Spleen (tissue), 13 donors: ENCODE data around the gene GPR180. TPM values are rescaled to one million over a fixed set of nuclear protein-coding genes. Genes with fewer than 3 reads are reported as not detected.

Experiments used
- DNase-seq: peaks from one replicate; pipeline ENCODE4 v3.0.0-alpha.2; 2020
- H3K27ac ChIP-seq, 8 donors: fragments of 200-600 bp; sonication (generic) in 7 of 8; 1 replicate in 4 of 8; 2 replicates in 4 of 8; pipeline versions ENCODE4 v1.5.0 to v1.8.0; 2016 to 2021; ENCODE audit warnings: inconsistent platforms in 4 of 8, mild to moderate bottlenecking in 4 of 8, moderate library complexity in 1 of 8
- H3K27me3 ChIP-seq, 7 donors: fragments of 200-600 bp; sonication (generic) in 6 of 7; replicated peaks in 1 of 7; 1 replicate in 4 of 7; 2 replicates in 3 of 7; pipeline versions ENCODE4 v1.5.0 to v1.8.0; 2016 to 2021; ENCODE audit warnings: inconsistent platforms in 3 of 7, mild to moderate bottlenecking in 1 of 7
- H3K36me3 ChIP-seq, 6 donors: fragments of 200-600 bp; sonication (generic) in 5 of 6; 1 replicate in 4 of 6; 2 replicates in 2 of 6; pipeline versions ENCODE4 v1.5.0 to v1.8.0; 2016 to 2021; ENCODE audit warnings: inconsistent platforms in 2 of 6
- H3K4me1 ChIP-seq, 6 donors: fragments of 200-600 bp; sonication (generic) in 5 of 6; 1 replicate in 3 of 6; 2 replicates in 3 of 6; pipeline versions ENCODE4 v1.5.0 to v1.8.0; 2016 to 2021; ENCODE audit warnings: inconsistent platforms in 3 of 6
- H3K4me3 ChIP-seq, 8 donors: fragments of 200-600 bp; sonication (generic) in 7 of 8; 1 replicate in 4 of 8; 2 replicates in 4 of 8; pipeline versions ENCODE4 v1.5.0 to v1.8.0; 2016 to 2021; ENCODE audit warnings: inconsistent platforms in 4 of 8, mild to moderate bottlenecking in 4 of 8, moderate library complexity in 2 of 8
- H3K9me3 ChIP-seq, 8 donors: fragments of 200-600 bp; sonication (generic) in 7 of 8; 1 replicate in 4 of 8; 2 replicates in 4 of 8; pipeline versions ENCODE4 v1.5.0 to v1.8.0; 2016 to 2021; ENCODE audit warnings: inconsistent platforms in 4 of 8
- POLR2A ChIP-seq, 3 donors: fragments of 450-650 bp; IDR thresholded peaks; one replicate each; pipeline ENCODE4 v1.5.1; 2017; ENCODE audit warnings: antibody characterized with exemption in 3 of 3, mild to moderate bottlenecking in 1 of 3
- POLR2AphosphoS5 ChIP-seq, 3 donors: sonication (generic); formaldehyde crosslinking; IDR thresholded peaks; one replicate each; pipeline ENCODE4 v1.5.1; 2017; ENCODE audit warnings: antibody characterized with exemption in 3 of 3
- whole genome bisulfite sequencing, 5 donors: extraction: QIAGEN DNeasy Blood & Tissue Kit in 3 of 5; methylation state at CpG; one replicate each; pipeline versions ENCODE4 v1.1.5 to v1.1.7; 2013 to 2018; 5-methylcytosine and 5-hydroxymethylcytosine counted together
- intact Hi-C: fragments of 100-400 bp; cut with DNase I; formaldehyde crosslinking; loops from one replicate; pipeline ENCODE4 v1.15.0; 2023; ENCODE audit warnings: low total_unique reads
- long read RNA-seq, 2 donors: transcript quantifications; one replicate each; lab custom pipeline, GENCODE V29; 2026
- polyA plus RNA-seq, 3 donors: library from polyadenylated mRNA; stranded (reverse); fragments of 200-250 nt; gene quantifications; one replicate each; pipeline ENCODE4 v1.2.1, GENCODE V29; 2013
- total RNA-seq, 7 donors: library from RNA; depleted of rRNA in 3 of 7; stranded (reverse); fragments of >200 nt in 3 of 7; fragmentation: NEBNext Ultra II Directional in 4 of 7; extraction: Animal tissue kit (Norgen Biotek cat#: 25700) in 4 of 7; gene quantifications; one replicate each; pipeline versions ENCODE4 v1.1.0 to v1.2.1, GENCODE V29; 2016 to 2021
- TF ChIP-seq, protein P1 (sequence below), 11 experiments: fragments of 200-600 bp in 7 of 11; fragments of 450-650 bp in 4 of 11; sonication (generic) in 4 of 11; IDR thresholded peaks in 8 of 11; conservative IDR thresholded peaks in 3 of 11; 1 replicate in 7 of 11; 2 replicates in 4 of 11; pipeline versions ENCODE4 v1.4.0 to v1.8.0; 2016 to 2021; ENCODE audit warnings: antibody characterized with exemption in 11 of 11, inconsistent platforms in 4 of 11, mild to moderate bottlenecking in 1 of 11
- donor health status: healthy with polysubstance abuse.
- donor health status: DM: no; HTN: no; CAD: no; lungs with moderate emphysema.
- donor health status: DM: no; HTN: no; CAD: no.
- donor health status: Bipolar disorder and iron deficiency.
- donor health status: healthy.
- donor health status: DM: no; HTN: no; CAD: no.
- donor health status: DM: yes; HTN: yes; CAD: no.

GPR180 gene
- total RNA-seq (1 to 10 TPM; 3.3 to 8.6 (median 4.3) TPM), polyA plus RNA-seq (1 to 10 TPM; 1.2 to 1.9 (median 1.2) TPM)
- long read RNA-seq, donor 1, full-length matches to known transcripts = 6 of 6 reads
- long read RNA-seq, donor 1, partial matches to known transcripts = 0 of 6 reads
- long read RNA-seq, donor 1, other reads (novel, unspliced or antisense) = 0 of 6 reads
- long read RNA-seq, donor 2, full-length matches to known transcripts = 5 of 5 reads
- long read RNA-seq, donor 2, partial matches to known transcripts = 0 of 5 reads
- long read RNA-seq, donor 2, other reads (novel, unspliced or antisense) = 0 of 5 reads

GRCh38 chr13:94601446-94602431 lies at the start of gene GPR180:
Gene GPR180 (plus strand): TSS chr13:94601857. CDS start chr13:94601928, 71 bp downstream.
- Histone ChIP-seq H3K4me3 (peak within 1 kb of the TSS; percentile 70 to 93 (median 90)), H3K27ac (peak within 1 kb of the TSS; percentile 58 to 92 (median 84)), H3K9me3 (no peaks in the 10 kb centered on the region), H3K27me3 (no peaks in the 10 kb centered on the region), H3K4me1 (peaks cover 3 to 29% (median 20%) of the 10 kb centered on the region in 6 donors), H3K36me3 (peaks cover 0 to 18% (median 7%) of the 10 kb centered on the region in 6 donors)
- peak; percentile 97 for DNase-seq
- 0 to 1% (median 1%) methylated on average over 33 to 71 of the region's 71 CpGs for WGBS, 5 donors
- peak; percentile 90 to 94 (median 90) for TF ChIP-seq POLR2AphosphoS5 (IDR thresholded peaks at IDR 0.05)
- TF ChIP-seq, protein P1, sequence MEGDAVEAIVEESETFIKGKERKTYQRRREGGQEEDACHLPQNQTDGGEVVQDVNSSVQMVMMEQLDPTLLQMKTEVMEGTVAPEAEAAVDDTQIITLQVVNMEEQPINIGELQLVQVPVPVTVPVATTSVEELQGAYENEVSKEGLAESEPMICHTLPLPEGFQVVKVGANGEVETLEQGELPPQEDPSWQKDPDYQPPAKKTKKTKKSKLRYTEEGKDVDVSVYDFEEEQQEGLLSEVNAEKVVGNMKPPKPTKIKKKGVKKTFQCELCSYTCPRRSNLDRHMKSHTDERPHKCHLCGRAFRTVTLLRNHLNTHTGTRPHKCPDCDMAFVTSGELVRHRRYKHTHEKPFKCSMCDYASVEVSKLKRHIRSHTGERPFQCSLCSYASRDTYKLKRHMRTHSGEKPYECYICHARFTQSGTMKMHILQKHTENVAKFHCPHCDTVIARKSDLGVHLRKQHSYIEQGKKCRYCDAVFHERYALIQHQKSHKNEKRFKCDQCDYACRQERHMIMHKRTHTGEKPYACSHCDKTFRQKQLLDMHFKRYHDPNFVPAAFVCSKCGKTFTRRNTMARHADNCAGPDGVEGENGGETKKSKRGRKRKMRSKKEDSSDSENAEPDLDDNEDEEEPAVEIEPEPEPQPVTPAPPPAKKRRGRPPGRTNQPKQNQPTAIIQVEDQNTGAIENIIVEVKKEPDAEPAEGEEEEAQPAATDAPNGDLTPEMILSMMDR (IDR thresholded peaks at IDR 0.05 in 8 of 11, conservative IDR thresholded peaks at IDR 0.05 in 3 of 11) = peak in 2 of 11 experiments; percentile 20 to 31
- peak in 2 of 3 donors; percentile 35 to 66 for TF ChIP-seq POLR2A (IDR thresholded peaks at IDR 0.05)
- intact Hi-C loops = loop anchor here (5.0 kb wide), 1 partner anchor 49 kb away; no protein-coding TSS in a partner anchor

GRCh38 chr13:94552095-94552494 lies 49.6 kb upstream of the GPR180 start:
- H3K9me3 ChIP-seq = no peaks in the 10 kb centered on the region
- 89 to 92% (median 91%) methylated on average over 5 of the region's 5 CpGs for WGBS, 5 donors
- no peak for DNase-seq
- intact Hi-C loops = loop anchor here (5.0 kb wide), 1 partner anchor 50 kb away; the partner anchor contains the start of gene GPR180
- no peaks in the 10 kb centered on the region for H3K36me3 ChIP-seq
- H3K4me1 ChIP-seq = peaks cover 6 to 23% (median 13%) of the 10 kb centered on the region in 6 donors
- peak overlapping the region in 1 of 8 donors; percentile 7 for H3K27ac ChIP-seq
- H3K27me3 ChIP-seq = peaks cover 0 to 9% (median 0%) of the 10 kb centered on the region in 7 donors
- H3K4me3 ChIP-seq = no peak overlapping the region
- TF ChIP-seq, protein P1 (IDR thresholded peaks at IDR 0.05 in 8 of 11, conservative IDR thresholded peaks at IDR 0.05 in 3 of 11) = no peak
- TF ChIP-seq POLR2AphosphoS5 (IDR thresholded peaks at IDR 0.05) (no peak), POLR2A (IDR thresholded peaks at IDR 0.05) (no peak)

DNA sequence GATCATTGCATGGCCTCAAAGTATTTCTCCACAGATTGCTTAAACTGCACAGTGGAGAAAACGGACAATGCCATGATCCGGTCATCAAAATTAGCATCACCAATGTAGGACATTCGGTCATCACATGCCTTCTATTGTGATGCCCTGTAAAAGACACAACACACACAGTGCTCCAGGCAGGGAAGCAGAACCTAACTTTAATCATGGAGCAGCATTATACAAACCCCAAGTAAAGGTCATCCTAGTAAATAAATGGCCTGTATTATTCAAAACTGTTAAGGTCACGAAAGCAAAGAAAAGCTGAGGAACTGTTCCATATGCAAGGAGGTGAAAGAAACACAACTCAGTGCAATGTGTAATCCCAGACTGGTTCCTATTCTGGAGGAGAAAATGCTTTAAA lies 47.9 kb upstream of the GPR180 start:
- intact Hi-C loops = loop anchor here (5.0 kb wide), 1 partner anchor 49 kb away; the partner anchor contains the start of gene GPR180
- TF ChIP-seq POLR2AphosphoS5 (IDR thresholded peaks at IDR 0.05) (no peak), POLR2A (IDR thresholded peaks at IDR 0.05) (no peak)
- TF ChIP-seq, protein P1 (IDR thresholded peaks at IDR 0.05 in 8 of 11, conservative IDR thresholded peaks at IDR 0.05 in 3 of 11) = no peak
- no peak for DNase-seq

More for the DNA sequence above, 47.9 kb upstream of the GPR180 start:
- H3K4me1 ChIP-seq = peaks cover 0 to 13% (median 3%) of the 10 kb centered on the region in 6 donors
- no peak overlapping the region for H3K4me3 ChIP-seq
- 83 to 98% (median 95%) methylated on average over 4 of the region's 4 CpGs for WGBS, 5 donors
- no peaks in the 10 kb centered on the region for H3K36me3 ChIP-seq
- H3K9me3 ChIP-seq = no peaks in the 10 kb centered on the region
- H3K27ac ChIP-seq = no peak overlapping the region
- H3K27me3 ChIP-seq = peaks cover 0 to 9% (median 0%) of the 10 kb centered on the region in 7 donors
